ENCODE data around the gene TMEM53. TPM values are rescaled to one million over a fixed set of nuclear protein-coding genes. Genes with fewer than 3 reads are reported as not detected.

The TMEM53 gene
- total RNA-seq, 1 donor from 2014 or later = 6.3 TPM

DNA sequence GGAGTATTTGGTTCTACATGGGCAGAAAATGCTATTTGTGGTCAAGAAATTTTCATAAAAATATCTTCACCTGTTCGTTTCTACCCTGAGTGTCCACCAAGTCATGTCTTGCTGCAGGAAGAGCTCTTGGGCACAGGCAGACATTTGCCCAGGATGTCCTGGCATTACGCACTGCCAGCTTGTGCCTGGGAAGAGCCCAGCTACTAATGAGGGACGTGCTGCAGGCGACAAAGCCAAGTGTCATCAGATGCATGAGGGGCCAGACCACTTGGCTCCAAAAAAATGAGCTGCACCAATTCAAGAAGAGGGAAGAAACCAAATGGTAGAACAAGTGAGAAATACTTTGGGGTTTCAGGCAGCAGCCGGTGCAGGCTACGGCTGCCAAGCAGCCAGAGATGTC, 43.8 kb upstream of the TMEM53 start:
- TF ChIP-seq, protein P1, sequence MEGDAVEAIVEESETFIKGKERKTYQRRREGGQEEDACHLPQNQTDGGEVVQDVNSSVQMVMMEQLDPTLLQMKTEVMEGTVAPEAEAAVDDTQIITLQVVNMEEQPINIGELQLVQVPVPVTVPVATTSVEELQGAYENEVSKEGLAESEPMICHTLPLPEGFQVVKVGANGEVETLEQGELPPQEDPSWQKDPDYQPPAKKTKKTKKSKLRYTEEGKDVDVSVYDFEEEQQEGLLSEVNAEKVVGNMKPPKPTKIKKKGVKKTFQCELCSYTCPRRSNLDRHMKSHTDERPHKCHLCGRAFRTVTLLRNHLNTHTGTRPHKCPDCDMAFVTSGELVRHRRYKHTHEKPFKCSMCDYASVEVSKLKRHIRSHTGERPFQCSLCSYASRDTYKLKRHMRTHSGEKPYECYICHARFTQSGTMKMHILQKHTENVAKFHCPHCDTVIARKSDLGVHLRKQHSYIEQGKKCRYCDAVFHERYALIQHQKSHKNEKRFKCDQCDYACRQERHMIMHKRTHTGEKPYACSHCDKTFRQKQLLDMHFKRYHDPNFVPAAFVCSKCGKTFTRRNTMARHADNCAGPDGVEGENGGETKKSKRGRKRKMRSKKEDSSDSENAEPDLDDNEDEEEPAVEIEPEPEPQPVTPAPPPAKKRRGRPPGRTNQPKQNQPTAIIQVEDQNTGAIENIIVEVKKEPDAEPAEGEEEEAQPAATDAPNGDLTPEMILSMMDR (conservative IDR thresholded peaks at IDR 0.05; ENCODE audit: low read depth, low read length) = no peak
- DNase-seq (ENCODE audit: low read depth) = no peak
- no peak overlapping the region for H3K4me3 ChIP-seq (ENCODE audit: low read depth, low read length)

GRCh38 chr1:44717653-44718052, 43.4 kb upstream of the TMEM53 start:
- TF ChIP-seq, protein P1 (conservative IDR thresholded peaks at IDR 0.05; ENCODE audit: low read depth, low read length) = no peak
- no peak overlapping the region for H3K4me3 ChIP-seq (ENCODE audit: low read depth, low read length)
- DNase-seq (ENCODE audit: low read depth) = no peak

GRCh38 chr1:44717156-44717555, 42.9 kb upstream of the TMEM53 start:
- no peak for DNase-seq (ENCODE audit: low read depth)
- H3K4me3 ChIP-seq (ENCODE audit: low read depth, low read length) = no peak overlapping the region
- TF ChIP-seq, protein P1 (conservative IDR thresholded peaks at IDR 0.05; ENCODE audit: low read depth, low read length) = no peak

- TF ChIP-seq, protein P1 (conservative IDR thresholded peaks at IDR 0.05; ENCODE audit: low read depth, low read length) = peak; percentile 96
- DNase-seq (ENCODE audit: low read depth) = no peak
- H3K4me3 ChIP-seq (ENCODE audit: low read depth, low read length) = no peak overlapping the region
Observed at GRCh38 chr1:44714944-44715571, 40.8 kb upstream of the TMEM53 start.

GRCh38 chr1:44714532-44714931, 40.3 kb upstream of the TMEM53 start:
- no peak for DNase-seq (ENCODE audit: low read depth)
- no peak overlapping the region for H3K4me3 ChIP-seq (ENCODE audit: low read depth, low read length)
- TF ChIP-seq, protein P1 (conservative IDR thresholded peaks at IDR 0.05; ENCODE audit: low read depth, low read length) = no peak

DNA sequence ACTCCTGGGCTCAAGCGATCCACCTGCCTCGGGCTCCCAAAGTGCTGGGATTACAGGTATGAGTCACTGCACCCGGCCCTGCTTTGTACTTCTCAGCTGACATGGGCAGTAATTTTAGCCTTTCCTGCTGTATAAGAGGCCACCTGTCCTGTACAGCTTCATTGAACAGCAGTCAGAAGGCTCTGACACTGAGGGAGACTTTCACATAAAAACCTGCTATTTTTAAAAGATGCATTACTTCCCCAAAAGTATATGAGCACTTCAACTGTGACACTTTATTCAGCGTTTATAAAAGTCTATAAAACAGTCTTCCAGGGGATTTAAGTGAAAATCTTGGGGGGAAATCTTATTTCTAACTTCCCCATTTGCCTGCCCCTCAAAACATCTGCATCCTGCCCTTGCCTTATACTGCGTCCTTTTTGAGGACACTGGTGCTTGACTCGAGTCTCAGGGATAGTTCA, 39.1 kb upstream of the TMEM53 start:
- no peak for DNase-seq (ENCODE audit: low read depth)
- TF ChIP-seq, protein P1 (conservative IDR thresholded peaks at IDR 0.05; ENCODE audit: low read depth, low read length) = no peak
- no peak overlapping the region for H3K4me3 ChIP-seq (ENCODE audit: low read depth, low read length)
